T-helper 1 cell treated with Interleukin-12 subunit alpha and Interleukin-12 subunit beta and Interleukin-4 antibody, amounts not matched to agents 30 ng/mL and 1 ng/mL, for 36 hours (primary cell): ENCODE results near the gene OR2V2. TPM values are rescaled to one million over a fixed set of nuclear protein-coding genes. Genes with fewer than 3 reads are reported as not detected.
"Not testable (repeated sequence)": the region's sequence is repeated elsewhere in the genome, so short reads cannot be mapped to it uniquely, and the experiment has no call there.

ENCODE experiments used
- intact Hi-C: fragments of 100-400 bp; cut with micrococcal nuclease; formaldehyde crosslinking; loops from one replicate; pipeline ENCODE4 v1.15.1; 2024
- total RNA-seq: library from RNA; stranded (reverse); gene quantifications from 2 replicates; pipeline ENCODE4 v1.2.3, GENCODE V29; 2022

Gene OR2V2
- total RNA-seq, 1 donor from 2014 or later, result not detected

DNA sequence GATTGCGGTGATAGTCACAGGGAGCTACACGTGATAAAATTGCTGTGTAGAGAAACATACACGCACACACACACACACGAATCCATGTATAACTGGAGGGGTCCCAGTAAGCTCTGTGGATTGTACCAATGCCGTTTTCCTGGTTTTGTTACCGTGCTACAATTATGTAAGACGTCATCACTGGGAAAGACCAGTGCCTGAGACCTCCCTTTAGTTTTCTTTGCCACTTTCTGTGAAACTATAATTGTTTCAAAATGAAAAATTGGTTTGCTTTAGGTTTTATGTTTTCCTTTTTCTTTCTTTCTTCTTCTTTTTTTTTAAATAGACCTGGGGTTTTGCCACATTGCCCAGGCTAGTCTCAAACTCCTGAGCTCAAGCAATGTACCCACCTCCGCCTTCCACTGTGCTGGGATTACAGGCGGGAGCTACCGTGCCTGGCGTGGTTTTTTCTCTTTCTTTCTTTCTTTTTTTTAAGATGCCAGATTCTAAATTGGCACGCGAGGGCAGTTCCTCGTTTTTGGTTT lies 21.3 kb downstream of the OR2V2 start:
- intact Hi-C loops, result no loop called here

GRCh38 chr5:181169459-181170236 lies 22.3 kb downstream of the OR2V2 start:
- intact Hi-C loops, result loop anchor here (2.0 to 5.0 kb wide), 3 partner anchors 67 to 307 kb away; partner anchors contain the start of gene ZFP62

GRCh38 chr5:181170237-181170825 lies 22.9 kb downstream of the OR2V2 start:
- intact Hi-C loops, result loop anchor here (2.0 to 5.0 kb wide), 3 partner anchors 68 to 308 kb away; partner anchors contain the start of gene ZFP62

DNA sequence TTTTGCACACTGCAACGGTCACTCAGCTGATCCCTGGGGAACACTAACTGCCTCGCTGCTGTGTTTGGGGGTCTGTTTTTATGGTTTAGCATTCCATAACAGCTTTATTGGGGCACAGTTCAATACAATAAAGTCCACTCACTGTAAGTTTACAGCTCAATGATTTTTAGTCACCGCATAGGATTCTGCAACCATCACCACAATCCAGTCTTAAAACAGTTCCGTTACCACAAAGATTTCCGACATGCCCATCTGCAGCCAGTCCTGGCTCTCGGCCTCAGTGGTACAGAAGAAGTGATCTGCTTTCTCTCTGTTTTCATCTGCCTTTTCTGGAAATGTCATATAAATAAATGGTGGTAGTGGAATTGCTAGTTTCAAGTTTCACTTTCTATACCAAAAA lies 23.6 kb downstream of the OR2V2 start:
- intact Hi-C loops, result loop anchor here (2.0 to 5.0 kb wide), 3 partner anchors 69 to 309 kb away; partner anchors contain the start of gene ZFP62

DNA sequence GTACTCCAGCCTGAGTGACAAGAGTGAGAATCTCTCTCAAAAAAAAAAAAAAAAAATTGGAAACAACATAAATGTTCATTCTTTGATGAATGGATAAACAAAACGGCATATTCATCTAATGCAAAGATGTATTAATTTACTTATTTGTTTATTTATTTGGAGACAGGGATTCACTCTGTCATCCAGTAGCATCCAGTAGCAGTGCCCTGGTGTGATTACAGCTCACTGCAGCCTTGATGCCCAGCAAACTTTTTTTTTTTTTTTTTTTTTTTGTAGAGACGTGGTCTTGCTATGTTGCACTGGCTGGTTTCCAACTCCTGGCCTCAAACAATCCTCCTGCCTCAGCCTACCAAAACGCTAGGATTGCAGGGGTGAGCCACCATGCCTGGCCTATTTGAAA lies 24.4 kb downstream of the OR2V2 start:
- intact Hi-C loops, result loop anchor here (2.0 to 5.0 kb wide), 4 partner anchors 17 to 309 kb away; partner anchors contain the start of gene ZFP62

DNA sequence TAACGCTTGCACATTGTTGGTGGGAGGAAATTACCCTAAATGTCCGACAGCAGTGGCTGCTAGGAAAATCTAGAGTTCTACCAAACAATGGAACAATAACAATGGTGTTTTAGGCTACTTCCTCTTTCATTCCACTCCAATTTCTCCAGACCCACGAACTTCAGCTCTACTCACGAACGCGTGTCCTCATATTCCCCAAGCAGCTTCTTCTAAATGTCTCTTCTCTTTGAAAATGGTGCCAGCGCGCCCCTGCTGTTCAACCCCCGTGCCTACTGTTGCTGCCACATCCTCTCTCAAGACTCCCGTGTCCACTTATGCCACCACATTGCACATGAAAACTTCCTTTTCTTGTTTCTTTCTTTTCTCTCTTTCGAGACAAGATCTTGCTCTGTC lies 25.6 kb downstream of the OR2V2 start:
- intact Hi-C loops, result loop anchor here (1.0 to 5.0 kb wide), 8 partner anchors 8 to 311 kb away; partner anchors contain the start of gene ZFP62

- intact Hi-C loops, result loop anchor here (1.0 to 5.0 kb wide), 8 partner anchors 8 to 311 kb away; partner anchors contain the start of gene ZFP62
Observed at GRCh38 chr5:181173420-181174342, 26.3 kb downstream of the OR2V2 start.

- intact Hi-C loops, result no loop called here
Observed at GRCh38 chr5:181176254-181176952, 29.0 kb downstream of the OR2V2 start.

GRCh38 chr5:181177559-181177958 lies 30.2 kb downstream of the OR2V2 start:
- intact Hi-C loops, result not testable (repeated sequence)

GRCh38 chr5:181181650-181182565 lies 34.5 kb downstream of the OR2V2 start:
- intact Hi-C loops, result loop anchor here (1.0 to 10.0 kb wide), 2 partner anchors 9 to 377 kb away; partner anchors contain the start of gene MGAT1

GRCh38 chr5:181182651-181183050 lies 35.3 kb downstream of the OR2V2 start:
- intact Hi-C loops, result loop anchor here (1.0 to 10.0 kb wide), 2 partner anchors 9 to 378 kb away; partner anchors contain the start of gene MGAT1

DNA sequence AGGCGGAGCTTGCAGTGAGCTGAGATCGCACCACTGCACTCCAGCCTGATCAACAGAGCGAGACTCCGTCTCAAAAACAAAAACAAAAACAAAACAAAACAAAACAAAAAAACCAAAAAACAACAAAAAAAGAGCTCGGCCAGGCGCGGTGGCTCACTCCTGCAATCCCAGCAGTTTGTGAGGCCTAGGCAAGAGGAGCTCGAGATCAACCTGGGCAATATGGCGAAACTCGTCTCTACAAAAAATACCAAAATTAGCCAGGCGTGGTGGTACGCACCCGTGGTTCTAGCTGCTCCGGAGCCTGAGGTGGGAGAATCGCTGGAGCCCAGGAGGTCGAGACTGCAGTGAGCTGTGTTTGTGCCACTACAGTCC lies 37.4 kb downstream of the OR2V2 start:
- intact Hi-C loops, result loop anchor here (1.0 to 10.0 kb wide), 2 partner anchors 76 to 380 kb away; partner anchors contain the start of genes MGAT1 and TRIM52

- intact Hi-C loops, result loop anchor here (10.0 kb wide), 1 partner anchor 381 kb away; the partner anchor contains the start of gene MGAT1
Observed at GRCh38 chr5:181185560-181185959, 38.2 kb downstream of the OR2V2 start.

- intact Hi-C loops, result loop anchor here (10.0 kb wide), 1 partner anchor 381 kb away; the partner anchor contains the start of gene MGAT1
Observed at GRCh38 chr5:181186022-181186421, 38.6 kb downstream of the OR2V2 start.

- intact Hi-C loops, result loop anchor here (10.0 kb wide), 1 partner anchor 382 kb away; the partner anchor contains the start of gene MGAT1
Observed at GRCh38 chr5:181186986-181187499, 39.7 kb downstream of the OR2V2 start.

- intact Hi-C loops, result loop anchor here (2.0 to 10.0 kb wide), 3 partner anchors 15 to 383 kb away; partner anchors contain the start of genes MGAT1 and RACK1
Observed at GRCh38 chr5:181187500-181188213, 40.3 kb downstream of the OR2V2 start.

GRCh38 chr5:181188700-181189362 lies 41.4 kb downstream of the OR2V2 start:
- intact Hi-C loops, result loop anchor here (2.0 to 10.0 kb wide), 3 partner anchors 16 to 384 kb away; partner anchors contain the start of genes MGAT1 and RACK1
